Sigmoid colon (tissue), 4 donors: ENCODE data around the gene MARCHF9.

Experiments
- CTCF ChIP-seq, 4 experiments: fragments of 450-650 bp in 3 of 4; fragments of 200-600 bp in 1 of 4; IDR thresholded peaks; one replicate each; pipeline ENCODE4 v1.5.1; 2016 to 2019; ENCODE audit warnings: antibody characterized with exemption in 4 of 4, mild to moderate bottlenecking in 3 of 4, moderate library complexity in 2 of 4
- EP300 ChIP-seq, 4 donors: sonication (generic); formaldehyde crosslinking; IDR thresholded peaks; one replicate each; pipeline ENCODE4 v1.6.1; 2017; ENCODE audit warnings: antibody characterized with exemption in 4 of 4
- POLR2A ChIP-seq, 2 donors: fragments of 450-650 bp; IDR thresholded peaks; one replicate each; pipeline ENCODE4 v1.6.1; 2016; ENCODE audit warnings: antibody characterized with exemption in 2 of 2, mild to moderate bottlenecking in 2 of 2, moderate library complexity in 2 of 2
- POLR2AphosphoS5 ChIP-seq, 4 donors: sonication (generic); formaldehyde crosslinking; IDR thresholded peaks; one replicate each; pipeline ENCODE4 v1.6.1; 2017; ENCODE audit warnings: antibody characterized with exemption in 4 of 4

DNA sequence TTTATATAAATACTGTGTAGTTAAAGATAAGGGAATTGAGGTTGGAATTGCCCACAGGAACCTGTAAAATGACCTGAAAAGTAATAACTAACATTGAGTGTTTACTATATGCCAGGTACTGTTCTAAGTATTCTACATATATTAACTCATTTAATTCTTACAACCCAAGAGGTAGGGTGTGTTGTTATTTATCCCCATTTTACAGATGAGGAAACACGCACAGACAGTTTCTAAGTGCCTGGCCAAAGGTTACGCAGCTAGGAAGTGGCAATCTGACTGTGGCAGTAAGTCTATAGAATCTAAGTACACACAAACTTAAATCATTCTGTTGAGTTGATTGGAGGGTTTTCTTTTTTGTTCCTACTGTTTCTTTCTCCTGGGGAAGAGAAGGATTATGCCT is 11.1 kb upstream of the MARCHF9 start:
- no peak for TF ChIP-seq CTCF (IDR thresholded peaks at IDR 0.05)
- TF ChIP-seq POLR2A (IDR thresholded peaks at IDR 0.05), result no peak
- TF ChIP-seq POLR2AphosphoS5 (IDR thresholded peaks at IDR 0.05), result no peak
- no peak for TF ChIP-seq EP300 (IDR thresholded peaks at IDR 0.05)
